ENCODE measurements around the gene TTC9C. TPM values are rescaled to one million over a fixed set of nuclear protein-coding genes. Genes with fewer than 3 reads are reported as not detected.
A peak's percentile ranks its signal among the peaks of the same experiment; 100 is the strongest.

The TTC9C gene
- total and polyA plus RNA-seq, 2 of the 13 experiments (the other 11 are each of a cell fraction or from before 2014, with no cell fraction given) = 28.0 to 36.4 TPM

DNA sequence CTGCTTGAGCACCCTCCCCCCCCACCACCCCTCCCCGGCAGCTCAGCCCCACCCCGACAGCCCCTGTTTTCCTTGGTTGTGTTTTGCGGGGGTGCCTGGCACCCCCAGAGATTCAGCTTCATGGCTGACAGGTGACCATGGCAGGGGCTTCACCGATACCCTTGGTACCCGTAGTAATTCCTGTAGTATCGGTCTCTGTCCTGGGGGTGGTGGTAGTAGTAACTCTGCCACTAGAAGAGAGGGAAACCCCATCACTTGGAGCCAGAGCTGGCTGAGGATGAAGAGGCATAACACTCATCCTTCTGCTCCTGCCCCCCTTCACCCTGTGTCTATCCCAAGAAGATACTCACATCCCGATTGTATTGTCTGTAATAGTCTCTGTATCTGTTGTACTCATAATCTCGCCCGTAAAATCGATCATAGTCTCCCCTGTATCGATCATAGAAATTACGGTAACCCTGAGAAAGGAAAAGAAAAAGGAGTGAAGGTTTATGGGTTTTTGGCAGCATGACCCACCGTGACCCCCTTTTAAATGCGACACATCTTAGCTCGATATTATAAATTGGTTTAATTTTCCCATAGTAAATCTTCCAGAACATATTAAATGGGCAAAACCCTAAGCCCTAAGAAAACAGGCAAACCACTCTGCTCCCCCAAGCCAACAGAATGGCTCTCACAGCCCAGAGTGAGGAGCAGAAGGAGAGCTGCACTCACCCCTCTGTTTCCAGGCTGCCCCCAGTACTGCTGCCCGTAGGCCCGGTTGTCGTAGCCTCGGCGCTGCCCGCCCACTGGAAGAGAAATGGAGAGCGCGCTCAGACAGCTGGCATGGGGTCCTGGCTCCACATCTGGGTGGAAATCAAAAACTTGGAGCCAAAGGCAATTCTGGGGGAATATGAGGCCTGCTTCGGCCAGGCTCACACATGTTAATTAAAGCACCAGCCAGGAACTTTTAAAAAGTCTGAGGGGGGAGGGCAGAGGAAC is 12.8 kb upstream of the TTC9C start:
- no peak overlapping the region for H3K9ac ChIP-seq (ENCODE audit: insufficient read depth, low read depth, low read length)
- peaks cover 11% of the 10 kb centered on the region for H3K79me2 ChIP-seq (ENCODE audit: insufficient read depth, low read length)

More for the DNA sequence above, 12.8 kb upstream of the TTC9C start:
- Histone ChIP-seq H3K4me3 (replicated peaks in 1 of 3; ENCODE audit: insufficient read depth in 1 of 3, low read depth in 2 of 3, low read length in 3 of 3) (no peak overlapping the region), H2AFZ (ENCODE audit: low read length) (no peak overlapping the region), H3K4me1 (ENCODE audit: insufficient read depth, low read length) (no peaks in the 10 kb centered on the region), H3K27me3 (ENCODE audit: control insufficient read depth in 1 of 2, insufficient read depth in 2 of 2, low read length in 2 of 2) (no peaks in the 10 kb centered on the region), H3K36me3 (replicated peaks in 1 of 2; ENCODE audit: control insufficient read depth in 1 of 2, insufficient read depth in 2 of 2, low read length in 2 of 2) (peaks cover 32 to 91% of the 10 kb centered on the region in 2 experiments), H3K9me3 (ENCODE audit: low read length) (no peaks in the 10 kb centered on the region), H3K4me2 (ENCODE audit: low read depth, low read length) (no peak overlapping the region), H4K20me1 (ENCODE audit: insufficient read depth, low read length) (no peaks in the 10 kb centered on the region; the same call in 1 of the 2 replicates), H3K27ac (ENCODE audit: extremely low read length, insufficient read depth, low read length) (no peak overlapping the region)
- no TSS peak for BruUV-seq (replicated peaks)
- in situ Hi-C loops (cut with HindIII; ENCODE audit: extremely low pct_ligation_motif_present, low pct_unique_long_range_greater_than_20kb) = no loop called here
- peak; percentile 34; the same call in 1 of the 3 replicates for ATAC-seq
- DNase-seq (ENCODE audit: low spot score) = no peak
- ChIA-PET CTCF (ENCODE audit: low intra/inter-chr PET ratio, low total read pairs) (no interaction called here), POLR2A (interaction anchor here (1.8 kb wide), 1 partner anchor 12 kb away, joined by 6 read pairs; the partner anchor contains the start of gene HNRNPUL2)
- WGBS (ENCODE audit: low lambda C conversion rate) = 97% methylated on average over 23 of the region's 24 CpGs
- intact Hi-C loops (cut with micrococcal nuclease; ENCODE audit: unreplicated experiment) = no loop called here
- no peak for FAIRE-seq
- no peak for TF ChIP-seq ATF2 (CRISPR knock-in tag; IDR thresholded peaks at IDR 0.05)
- no peak for TF ChIP-seq ZNF674 (CRISPR knock-in tag; IDR thresholded peaks at IDR 0.05; ENCODE audit: low read depth)
- TF ChIP-seq ZNF670 (CRISPR knock-in tag; IDR thresholded peaks at IDR 0.05; ENCODE audit: borderline replicate concordance) = no peak
- TF ChIP-seq CCAR2 (optimal IDR thresholded peaks at IDR 0.05; ENCODE audit: low read depth, low read length) = no peak
- TF ChIP-seq ARID3A (IDR thresholded peaks at IDR 0.05; ENCODE audit: low read depth, low read length) = no peak
- TF ChIP-seq KDM3A (CRISPR knock-in tag; IDR thresholded peaks at IDR 0.05; ENCODE audit: low read depth) = no peak
- no peak for TF ChIP-seq ASH2L (IDR thresholded peaks at IDR 0.05; ENCODE audit: insufficient read length, low read depth, low read length)
- no peak for TF ChIP-seq FOXK2 (IDR thresholded peaks at IDR 0.05)
- no peak for TF ChIP-seq RFXANK (CRISPR knock-in tag; IDR thresholded peaks at IDR 0.05)
- no peak for TF ChIP-seq PHF8 (CRISPR knock-in tag; IDR thresholded peaks at IDR 0.05)
- TF ChIP-seq TEAD3 (CRISPR knock-in tag; optimal IDR thresholded peaks at IDR 0.05; ENCODE audit: borderline replicate concordance) = no peak
- TF ChIP-seq ZNF747 (CRISPR knock-in tag; IDR thresholded peaks at IDR 0.05; ENCODE audit: borderline replicate concordance) = no peak
